Measurements from ENCODE around the gene SARM1.
A peak's percentile ranks its signal among the peaks of the same experiment; 100 is the strongest.

DNA sequence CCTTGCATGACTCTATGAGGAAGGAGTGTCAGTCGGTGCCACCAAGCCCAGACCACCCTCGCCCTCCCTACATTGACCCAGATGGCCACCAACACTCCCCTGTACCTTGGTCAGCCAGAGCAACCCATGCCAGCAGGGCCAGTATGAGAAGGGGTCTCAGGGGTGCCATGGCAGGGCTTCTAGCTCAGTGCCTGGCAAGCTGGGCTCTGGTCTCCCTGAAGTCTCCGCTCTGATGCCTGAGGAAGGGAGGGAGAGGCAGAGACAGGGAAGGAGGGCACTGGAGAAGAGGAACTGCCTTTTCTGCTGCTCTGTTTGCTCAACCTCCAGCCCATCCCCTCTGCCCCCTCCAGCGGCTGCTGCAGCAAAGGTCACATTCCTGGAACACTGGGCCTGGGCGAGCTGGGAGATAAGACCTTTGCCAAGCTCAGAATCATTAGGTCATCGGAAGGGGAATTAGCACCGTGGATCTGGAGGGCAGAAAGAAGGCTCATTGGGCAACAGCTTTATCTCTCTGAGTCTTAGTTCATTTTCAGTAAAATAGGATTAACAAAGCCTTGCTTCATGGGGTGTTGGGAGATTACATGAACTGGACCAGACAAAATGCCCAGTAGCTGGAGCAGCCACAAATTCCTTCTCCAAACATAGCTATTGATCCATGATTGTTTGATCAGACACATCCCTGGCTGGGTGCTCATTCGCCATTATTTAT is 1.3 kb upstream of the SARM1 start, which contains the start of gene VTN:
- TF ChIP-seq STAG1 (CRISPR knock-in tag; IDR thresholded peaks at IDR 0.05) (peak; percentile 40; the same call in 1 of the 2 replicates), KLF16 (CRISPR knock-in tag; IDR thresholded peaks at IDR 0.05) (peak in 1 of 2 experiments; percentile 79; a peak in 2 of 4 replicates), JUND (CRISPR knock-in tag; IDR thresholded peaks at IDR 0.05) (peak; percentile 55; the same call in 1 of the 2 replicates), KDM2A (CRISPR knock-in tag; IDR thresholded peaks at IDR 0.05; ENCODE audit: borderline replicate concordance, low read depth) (peak; percentile 79), FOXJ3 (CRISPR knock-in tag; IDR thresholded peaks at IDR 0.05; ENCODE audit: borderline replicate concordance) (peak; percentile 83; the same call in 1 of the 2 replicates)
- TF ChIP-seq, protein P1, sequence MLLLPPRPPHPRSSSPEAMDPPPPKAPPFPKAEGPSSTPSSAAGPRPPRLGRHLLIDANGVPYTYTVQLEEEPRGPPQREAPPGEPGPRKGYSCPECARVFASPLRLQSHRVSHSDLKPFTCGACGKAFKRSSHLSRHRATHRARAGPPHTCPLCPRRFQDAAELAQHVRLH (CRISPR knock-in tag; IDR thresholded peaks at IDR 0.05; ENCODE audit: borderline replicate concordance, low read depth): no peak; the same call in 1 of the 2 replicates
- TF ChIP-seq, protein P2, sequence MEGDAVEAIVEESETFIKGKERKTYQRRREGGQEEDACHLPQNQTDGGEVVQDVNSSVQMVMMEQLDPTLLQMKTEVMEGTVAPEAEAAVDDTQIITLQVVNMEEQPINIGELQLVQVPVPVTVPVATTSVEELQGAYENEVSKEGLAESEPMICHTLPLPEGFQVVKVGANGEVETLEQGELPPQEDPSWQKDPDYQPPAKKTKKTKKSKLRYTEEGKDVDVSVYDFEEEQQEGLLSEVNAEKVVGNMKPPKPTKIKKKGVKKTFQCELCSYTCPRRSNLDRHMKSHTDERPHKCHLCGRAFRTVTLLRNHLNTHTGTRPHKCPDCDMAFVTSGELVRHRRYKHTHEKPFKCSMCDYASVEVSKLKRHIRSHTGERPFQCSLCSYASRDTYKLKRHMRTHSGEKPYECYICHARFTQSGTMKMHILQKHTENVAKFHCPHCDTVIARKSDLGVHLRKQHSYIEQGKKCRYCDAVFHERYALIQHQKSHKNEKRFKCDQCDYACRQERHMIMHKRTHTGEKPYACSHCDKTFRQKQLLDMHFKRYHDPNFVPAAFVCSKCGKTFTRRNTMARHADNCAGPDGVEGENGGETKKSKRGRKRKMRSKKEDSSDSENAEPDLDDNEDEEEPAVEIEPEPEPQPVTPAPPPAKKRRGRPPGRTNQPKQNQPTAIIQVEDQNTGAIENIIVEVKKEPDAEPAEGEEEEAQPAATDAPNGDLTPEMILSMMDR (CRISPR knock-in tag; IDR thresholded peaks at IDR 0.05): peak; percentile 33
